ENCODE data around the gene CBLB.

GRCh38 chr3:105744202-105744601 lies 124.6 kb downstream of the CBLB start:
- TF ChIP-seq POLR2A (IDR thresholded peaks at IDR 0.05) (no peak), CTCF (IDR thresholded peaks at IDR 0.05 in 4 of 5, conservative IDR thresholded peaks at IDR 0.05 in 1 of 5) (no peak)

All from gastrocnemius medialis (tissue), 4 donors.